ENCODE measurements around the gene ZFYVE26.

ZFYVE26 gene

DNA sequence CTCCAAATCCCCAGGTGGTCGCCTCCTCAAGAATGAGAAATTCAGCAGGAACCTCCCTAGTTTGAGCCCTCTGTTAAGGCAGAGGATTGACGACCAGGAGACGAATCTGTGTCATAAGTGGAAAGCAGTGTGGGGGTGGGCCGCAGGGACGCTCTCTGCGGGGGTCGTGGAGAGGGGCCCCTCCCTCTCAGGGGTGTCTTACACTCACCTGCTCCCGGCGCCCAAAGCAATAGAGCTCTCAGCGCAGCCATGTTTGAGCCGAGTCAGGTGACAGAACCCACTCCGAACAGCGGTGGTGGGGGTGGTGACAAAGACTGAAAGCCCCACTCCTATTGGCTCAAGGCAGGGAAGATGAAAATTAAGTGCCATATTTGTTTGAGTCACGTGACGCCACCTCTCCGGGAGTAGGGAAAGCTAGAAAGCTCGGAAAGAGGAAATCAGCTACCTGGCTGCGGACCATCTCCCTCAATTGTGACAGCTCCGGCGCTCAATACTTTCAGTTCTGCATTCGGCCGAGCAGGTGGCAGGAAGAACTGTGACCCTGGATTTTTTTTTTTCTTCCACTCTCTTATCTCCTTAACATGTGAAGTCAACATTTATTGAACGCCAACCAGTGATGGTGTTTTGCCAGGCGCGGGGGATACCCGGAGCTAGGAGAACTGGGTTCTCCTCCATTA lies at the start of gene ZFYVE26:
TSS of gene ZFYVE26 (minus strand) at position 265 of the 677 bp plus-strand sequence. CDS start 627 bp downstream, outside the sequence.
- Histone ChIP-seq H3K9ac (ENCODE audit: insufficient read length) (peak within 1 kb of the TSS; percentile 73), H3K4me3 (peak within 1 kb of the TSS; percentile 80), H3K36me3 (ENCODE audit: insufficient read depth, low read length) (peaks cover 19% of the 10 kb centered on the region), H3K27ac (peak within 1 kb of the TSS; percentile 49; the same call in 1 of the 2 replicates), H3K9me3 (ENCODE audit: low read depth, low read length) (no peaks in the 10 kb centered on the region)
- DNase-seq (ENCODE audit: low read depth, low spot score) = peak; percentile 83
- TF ChIP-seq FOXP2 (optimal IDR thresholded peaks at IDR 0.05; ENCODE audit: control extremely low read depth, extremely low read length, insufficient read depth) (peak; percentile 54), EZH2 (IDR thresholded peaks at IDR 0.05) (no peak), POLR2AphosphoS5 (IDR thresholded peaks at IDR 0.05; ENCODE audit: borderline replicate concordance, low read depth, low read length) (peak; percentile 69)

DNA sequence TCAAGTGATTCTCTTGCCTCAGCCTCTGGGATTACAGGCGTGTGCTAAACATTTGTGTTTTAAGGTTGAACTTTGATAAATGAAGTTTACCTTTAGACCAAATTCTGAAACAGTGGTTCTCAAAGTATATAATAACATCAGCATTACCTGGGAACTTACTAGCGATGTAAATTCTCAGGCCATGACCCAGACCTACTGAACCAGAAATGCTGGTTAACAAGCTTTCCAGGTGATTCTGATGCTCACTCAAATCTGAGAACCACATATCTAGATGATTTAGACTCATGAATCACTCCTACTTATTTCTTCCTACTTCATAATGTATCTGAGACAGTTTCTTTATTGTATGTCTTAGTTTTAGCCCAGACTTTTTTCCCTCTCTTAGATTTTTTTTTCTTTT lies 46.8 kb upstream of the ZFYVE26 start:
- no peak for DNase-seq (ENCODE audit: low read depth, low spot score)
- Histone ChIP-seq H3K9me3 (ENCODE audit: low read depth, low read length) (no peaks in the 10 kb centered on the region), H3K4me3 (no peak overlapping the region), H3K36me3 (ENCODE audit: insufficient read depth, low read length) (no peaks in the 10 kb centered on the region), H3K9ac (ENCODE audit: insufficient read length) (no peak overlapping the region), H3K27ac (no peak overlapping the region)
- TF ChIP-seq FOXP2 (optimal IDR thresholded peaks at IDR 0.05; ENCODE audit: control extremely low read depth, extremely low read length, insufficient read depth) = no peak
- TF ChIP-seq EZH2 (IDR thresholded peaks at IDR 0.05) = no peak
- no peak for TF ChIP-seq POLR2AphosphoS5 (IDR thresholded peaks at IDR 0.05; ENCODE audit: borderline replicate concordance, low read depth, low read length)

GRCh38 chr14:67859169-67859749 lies 42.9 kb upstream of the ZFYVE26 start:
- no peak overlapping the region for H3K4me3 ChIP-seq
- no peaks in the 10 kb centered on the region for H3K9me3 ChIP-seq (ENCODE audit: low read depth, low read length)
- TF ChIP-seq POLR2AphosphoS5 (IDR thresholded peaks at IDR 0.05; ENCODE audit: borderline replicate concordance, low read depth, low read length) = no peak
- H3K27ac ChIP-seq = no peak overlapping the region
- DNase-seq (ENCODE audit: low read depth, low spot score) = no peak
- no peaks in the 10 kb centered on the region for H3K36me3 ChIP-seq (ENCODE audit: insufficient read depth, low read length)
- H3K9ac ChIP-seq (ENCODE audit: insufficient read length) = no peak overlapping the region

DNA sequence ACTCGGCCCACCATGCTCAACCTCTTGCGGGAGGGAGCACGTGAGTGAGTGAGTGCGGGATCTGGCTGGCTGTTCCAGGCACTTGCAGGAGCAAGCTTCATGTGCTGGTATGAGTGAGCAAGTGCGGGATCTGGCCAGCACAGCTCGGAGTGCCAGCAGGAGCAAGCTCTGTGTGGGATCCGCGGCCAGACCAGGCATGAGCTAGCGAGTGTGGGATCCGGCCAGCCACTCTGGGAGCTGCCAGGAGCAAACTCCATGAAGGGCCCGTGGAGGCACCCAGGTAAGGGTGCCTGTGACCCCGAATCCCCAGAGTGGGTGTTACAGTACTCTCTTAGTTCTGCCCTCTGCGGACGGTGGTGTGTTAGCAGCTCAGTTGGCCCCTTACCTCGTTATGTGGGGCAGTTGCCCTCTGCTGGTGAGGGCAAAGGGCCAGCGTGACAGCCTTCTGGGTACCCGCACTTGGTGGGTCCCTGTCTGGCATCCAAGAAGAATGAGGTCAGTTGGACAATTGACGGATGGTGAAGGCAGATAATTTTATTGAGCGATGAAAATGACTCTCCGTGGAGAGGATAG lies 41.5 kb upstream of the ZFYVE26 start:
- H3K4me3 ChIP-seq = no peak overlapping the region
- DNase-seq (ENCODE audit: low read depth, low spot score) = no peak
- no peak for TF ChIP-seq POLR2AphosphoS5 (IDR thresholded peaks at IDR 0.05; ENCODE audit: borderline replicate concordance, low read depth, low read length)
- TF ChIP-seq FOXP2 (optimal IDR thresholded peaks at IDR 0.05; ENCODE audit: control extremely low read depth, extremely low read length, insufficient read depth) = no peak
- TF ChIP-seq EZH2 (IDR thresholded peaks at IDR 0.05) = no peak

DNA sequence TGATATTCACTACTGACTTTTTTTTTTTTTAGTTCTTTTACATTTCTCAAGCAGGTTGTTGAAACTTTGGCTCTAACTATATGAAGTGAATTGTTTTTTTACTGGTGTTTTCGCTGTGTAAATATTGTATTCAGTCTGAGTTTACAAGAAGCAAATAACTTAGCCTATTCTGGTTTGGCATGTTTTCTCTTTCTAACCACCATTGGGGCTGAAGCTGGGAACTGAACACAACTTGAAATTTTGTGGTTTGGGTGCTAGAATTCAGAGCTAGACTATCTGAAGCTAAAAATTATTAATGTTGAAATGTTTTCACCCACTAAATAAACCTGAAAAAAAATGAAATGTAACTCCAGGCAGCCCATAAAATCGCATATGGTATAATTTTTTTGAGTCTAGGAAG lies 40.4 kb upstream of the ZFYVE26 start:
- Histone ChIP-seq H3K27ac (no peak overlapping the region), H3K9me3 (ENCODE audit: low read depth, low read length) (no peaks in the 10 kb centered on the region), H3K36me3 (ENCODE audit: insufficient read depth, low read length) (no peaks in the 10 kb centered on the region), H3K4me3 (no peak overlapping the region), H3K9ac (ENCODE audit: insufficient read length) (no peak overlapping the region)
- no peak for DNase-seq (ENCODE audit: low read depth, low spot score)
- TF ChIP-seq POLR2AphosphoS5 (IDR thresholded peaks at IDR 0.05; ENCODE audit: borderline replicate concordance, low read depth, low read length) (no peak), FOXP2 (optimal IDR thresholded peaks at IDR 0.05; ENCODE audit: control extremely low read depth, extremely low read length, insufficient read depth) (no peak), EZH2 (IDR thresholded peaks at IDR 0.05) (no peak)

More for the DNA sequence above, 41.5 kb upstream of the ZFYVE26 start:
- Histone ChIP-seq H3K27ac (no peak overlapping the region), H3K36me3 (ENCODE audit: insufficient read depth, low read length) (no peaks in the 10 kb centered on the region), H3K9me3 (ENCODE audit: low read depth, low read length) (no peaks in the 10 kb centered on the region), H3K9ac (ENCODE audit: insufficient read length) (no peak overlapping the region)

DNA sequence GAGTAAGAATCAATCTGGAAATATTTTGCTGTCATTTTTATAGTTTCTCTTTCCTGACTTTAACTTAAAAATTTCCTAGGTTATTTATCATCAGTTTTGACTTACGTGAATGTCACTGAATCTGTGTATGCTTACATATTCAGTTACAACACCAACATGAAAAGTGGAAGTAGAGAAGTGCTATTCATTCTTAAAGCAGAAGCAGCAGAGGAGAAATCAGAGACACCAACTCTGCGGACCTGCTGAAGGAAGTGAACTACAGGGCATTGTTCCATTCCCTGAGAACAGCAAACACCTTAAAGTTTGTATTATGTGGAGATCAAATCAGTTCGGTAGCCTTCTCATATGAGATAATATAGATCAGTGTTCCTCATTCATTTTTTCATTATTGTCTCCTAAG lies 37.3 kb upstream of the ZFYVE26 start:
- no peak overlapping the region for H3K4me3 ChIP-seq
- H3K36me3 ChIP-seq (ENCODE audit: insufficient read depth, low read length) = no peaks in the 10 kb centered on the region
- no peak overlapping the region for H3K27ac ChIP-seq
- DNase-seq (ENCODE audit: low read depth, low spot score) = no peak
- no peaks in the 10 kb centered on the region for H3K9me3 ChIP-seq (ENCODE audit: low read depth, low read length)
- H3K9ac ChIP-seq (ENCODE audit: insufficient read length) = no peak overlapping the region
- TF ChIP-seq POLR2AphosphoS5 (IDR thresholded peaks at IDR 0.05; ENCODE audit: borderline replicate concordance, low read depth, low read length) (no peak), FOXP2 (optimal IDR thresholded peaks at IDR 0.05; ENCODE audit: control extremely low read depth, extremely low read length, insufficient read depth) (no peak), EZH2 (IDR thresholded peaks at IDR 0.05) (no peak)

DNA sequence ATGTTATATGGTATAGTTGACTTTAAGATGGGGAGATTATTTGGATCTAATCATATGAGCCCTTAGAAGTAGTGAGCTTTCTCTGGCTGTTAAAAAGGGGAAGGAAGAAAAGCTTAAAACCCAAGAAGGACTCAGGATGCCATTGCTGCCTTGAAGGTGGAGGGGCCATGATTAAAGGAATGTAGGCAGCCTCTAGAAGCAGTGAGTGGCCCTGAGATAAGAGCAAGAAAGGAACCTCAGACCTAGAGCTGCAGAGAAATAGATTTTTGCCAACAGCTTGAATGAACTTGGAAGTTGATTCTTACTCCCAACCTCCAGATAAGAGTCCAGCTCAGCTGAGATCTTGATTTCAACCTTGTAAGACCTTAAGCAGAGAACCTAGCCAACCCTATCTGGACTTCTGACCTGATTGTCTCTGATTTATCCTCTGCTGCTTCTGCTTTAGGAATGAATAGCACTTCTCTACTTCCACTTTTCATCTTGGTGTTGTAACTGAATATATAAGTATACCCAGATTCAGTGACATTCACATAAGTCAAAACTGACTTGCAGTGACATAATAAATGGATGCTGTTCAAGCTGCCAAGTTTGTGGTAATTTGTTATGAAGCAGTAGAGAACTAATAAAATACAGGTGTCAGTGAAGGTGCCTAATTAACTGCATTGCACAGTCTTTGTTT lies 36.7 kb upstream of the ZFYVE26 start:
- TF ChIP-seq POLR2AphosphoS5 (IDR thresholded peaks at IDR 0.05; ENCODE audit: borderline replicate concordance, low read depth, low read length) (no peak), FOXP2 (optimal IDR thresholded peaks at IDR 0.05; ENCODE audit: control extremely low read depth, extremely low read length, insufficient read depth) (no peak), EZH2 (IDR thresholded peaks at IDR 0.05) (no peak)

GRCh38 chr14:67851785-67852410 lies 35.5 kb upstream of the ZFYVE26 start:
- Histone ChIP-seq H3K9ac (ENCODE audit: insufficient read length) (no peak overlapping the region), H3K9me3 (ENCODE audit: low read depth, low read length) (no peaks in the 10 kb centered on the region), H3K4me3 (no peak overlapping the region), H3K36me3 (ENCODE audit: insufficient read depth, low read length) (no peaks in the 10 kb centered on the region), H3K27ac (no peak overlapping the region)
- DNase-seq (ENCODE audit: low read depth, low spot score) = no peak
- TF ChIP-seq EZH2 (IDR thresholded peaks at IDR 0.05) (no peak), FOXP2 (optimal IDR thresholded peaks at IDR 0.05; ENCODE audit: control extremely low read depth, extremely low read length, insufficient read depth) (no peak), POLR2AphosphoS5 (IDR thresholded peaks at IDR 0.05; ENCODE audit: borderline replicate concordance, low read depth, low read length) (no peak)

More for the DNA sequence above, 36.7 kb upstream of the ZFYVE26 start:
- H3K27ac ChIP-seq = no peak overlapping the region
- DNase-seq (ENCODE audit: low read depth, low spot score) = no peak
- no peaks in the 10 kb centered on the region for H3K9me3 ChIP-seq (ENCODE audit: low read depth, low read length)
- no peak overlapping the region for H3K4me3 ChIP-seq
- H3K9ac ChIP-seq (ENCODE audit: insufficient read length) = no peak overlapping the region
- no peaks in the 10 kb centered on the region for H3K36me3 ChIP-seq (ENCODE audit: insufficient read depth, low read length)
